Endothelial cell of umbilical vein (primary cell): ENCODE measurements around the gene CRYL1. TPM values are rescaled to one million over a fixed set of nuclear protein-coding genes. Genes with fewer than 3 reads are reported as not detected.

Experiments
- BruUV-seq: library from RNA; stranded (reverse); fragments of 400-500 nt; replicated peaks from 2 replicates; lab custom pipeline; 2021; lab: Mats Ljungman, UMichigan
- CTCF ChIA-PET: fragments of 300-600, 350-600 bp; sonication (Branson Sonifier 250); formaldehyde crosslinking; loops from one replicate; lab custom pipeline; 2021; ENCODE audit warnings: antibody characterized with exemption, inconsistent platforms; lab: Charles Lee
- POLR2A ChIA-PET: fragments of 300-600, 350-600 bp; sonication (Branson Sonifier 250); formaldehyde crosslinking; loops from one replicate; lab custom pipeline; 2021; ENCODE audit warnings: antibody characterized with exemption, inconsistent platforms; lab: Charles Lee
- DNase-seq: peaks from one replicate; pipeline ENCODE4 v3.0.0-alpha.2; 2011; ENCODE audit warnings: low read depth, low spot score
- FAIRE-seq: peaks from 2 replicates; lab custom pipeline; 2011; peaks lifted over from hg19 to GRCh38; lab: Jason Lieb, UNC
- H2AFZ ChIP-seq: 2 replicates; pipeline ENCODE4 v1.6.0; 2012; ENCODE audit warnings: low read depth, low read length, control low read depth, inconsistent platforms
- H3K27ac ChIP-seq: 2 replicates; pipeline ENCODE4 v1.5.1; 2011; ENCODE audit warnings: low read depth, mild to moderate bottlenecking, control low read depth, low read length, moderate library complexity; ENCODE audit not compliant: insufficient read depth
- H3K27me3 ChIP-seq, 2 experiments: 2 replicates each; pipeline versions ENCODE4 v1.6.0 to v1.6.1; 2011; ENCODE audit warnings: low read length in 2 of 2, mixed read lengths in 1 of 2; ENCODE audit not compliant: control insufficient read depth in 2 of 2, insufficient read depth in 2 of 2
- H3K36me3 ChIP-seq, 2 experiments: 2 replicates in 1 of 2; 3 replicates in 1 of 2; pipeline ENCODE4 v1.5.1; 2011; ENCODE audit warnings: low read length in 2 of 2, mild to moderate bottlenecking in 1 of 2, moderate library complexity in 1 of 2; ENCODE audit not compliant: control insufficient read depth in 2 of 2, insufficient read depth in 2 of 2; ENCODE audit errors: extremely low read depth in 1 of 2
- H3K4me1 ChIP-seq: 3 replicates; pipeline ENCODE4 v1.5.1; 2011; ENCODE audit warnings: mild to moderate bottlenecking, low read length; ENCODE audit not compliant: control insufficient read depth, insufficient read depth; ENCODE audit errors: extremely low read depth
- H3K4me2 ChIP-seq: 2 replicates; pipeline ENCODE4 v1.6.1; 2011; ENCODE audit warnings: low read length, control low read depth, mixed read lengths; ENCODE audit not compliant: insufficient read depth
- H3K4me3 ChIP-seq, 3 experiments: fragments of 200-600 bp in 1 of 3; sonication (generic), shearing (Covaris generic) in 1 of 3; replicated peaks in 1 of 3; 2 replicates each; pipeline ENCODE4 v1.5.1; 2011 to 2016; ENCODE audit warnings: control low read depth in 3 of 3, low read length in 3 of 3, mild to moderate bottlenecking in 2 of 3, inconsistent platforms in 1 of 3, low read depth in 1 of 3, moderate library complexity in 1 of 3; ENCODE audit not compliant: insufficient read depth in 1 of 3
- H3K79me2 ChIP-seq: 2 replicates; pipeline ENCODE4 v1.6.0; 2012; ENCODE audit warnings: low read length, inconsistent platforms; ENCODE audit not compliant: control insufficient read depth, insufficient read depth
- H3K9ac ChIP-seq: replicated peaks from 2 replicates; pipeline ENCODE3; 2011; ENCODE audit warnings: low read length, control low read depth; ENCODE audit not compliant: insufficient read depth; ENCODE audit errors: extremely low read depth
- H3K9me1 ChIP-seq: replicated peaks from 3 replicates; pipeline ENCODE4 v1.6.0; 2011; ENCODE audit warnings: mild to moderate bottlenecking, low read length; ENCODE audit not compliant: control insufficient read depth, insufficient read depth; ENCODE audit errors: extremely low read depth
- H3K9me3 ChIP-seq: replicated peaks from 2 replicates; pipeline ENCODE4 v1.5.1; 2012; ENCODE audit warnings: low read length, inconsistent platforms; ENCODE audit not compliant: control insufficient read depth, insufficient read depth
- H4K20me1 ChIP-seq: replicated peaks from 2 replicates; pipeline ENCODE3; 2011; ENCODE audit warnings: mild to moderate bottlenecking, low read length; ENCODE audit not compliant: control insufficient read depth, insufficient read depth; ENCODE audit errors: extremely low read depth
- CTCF ChIP-seq, 2 donors: IDR thresholded peaks; 1 replicate in 1 of 2; 2 replicates in 1 of 2; pipeline ENCODE4 v1.5.1; 2011; ENCODE audit warnings: low read length in 2 of 2, mild to moderate bottlenecking in 2 of 2, moderate library complexity in 2 of 2, control low read depth in 1 of 2, inconsistent platforms in 1 of 2, low read depth in 1 of 2; ENCODE audit not compliant: insufficient read depth in 1 of 2; ENCODE audit errors: extremely low read depth in 1 of 2
- EZH2 ChIP-seq: IDR thresholded peaks from 2 replicates; pipeline ENCODE4 v1.6.1; 2012; ENCODE audit warnings: borderline replicate concordance, low read depth, mild to moderate bottlenecking, moderate library complexity, low read length, inconsistent platforms; ENCODE audit not compliant: severe bottlenecking
- FOS ChIP-seq: IDR thresholded peaks from 2 replicates; pipeline ENCODE4 v1.6.1; 2011; ENCODE audit warnings: mild to moderate bottlenecking, low read length, moderate library complexity, borderline replicate concordance; ENCODE audit not compliant: insufficient read depth
- JUN ChIP-seq: IDR thresholded peaks from 2 replicates; pipeline ENCODE4 v1.6.1; 2011; ENCODE audit warnings: borderline replicate concordance, low read depth; ENCODE audit not compliant: insufficient read length, insufficient read depth
- MYC ChIP-seq: IDR thresholded peaks from one replicate; pipeline ENCODE4 v1.6.1; 2011; ENCODE audit warnings: mild to moderate bottlenecking, low read depth, low read length
- POLR2A ChIP-seq: IDR thresholded peaks from 2 replicates; pipeline ENCODE4 v1.6.1; 2012; ENCODE audit warnings: low read depth, mild to moderate bottlenecking, control low read depth, low read length
- POLR2AphosphoS5 ChIP-seq: IDR thresholded peaks from 2 replicates; pipeline ENCODE4 v1.6.1; 2012; ENCODE audit warnings: low read depth, mild to moderate bottlenecking, control low read depth, low read length, moderate library complexity; ENCODE audit not compliant: insufficient read depth
- dilution Hi-C: fragments of 300-500 bp; cut with MboI; formaldehyde crosslinking; loops from one replicate; pipeline ENCODE4 v1.15.0; 2019; ENCODE audit warnings: low sequenced_read_pairs; ENCODE audit not compliant: extremely low pct_ligation_motif_present
- intact Hi-C: fragments of 100-400 bp; cut with micrococcal nuclease; formaldehyde crosslinking; loops from one replicate; pipeline ENCODE4 v1.10.0; 2022
- polyA plus RNA-seq, 4 experiments: library from polyadenylated mRNA; depleted of rRNA in 3 of 4; stranded (reverse) in 3 of 4; unstranded in 1 of 4; fragments of >200 nt; gene quantifications; 2 replicates each; pipeline versions ENCODE4 v1.2.1 to v1.2.3, GENCODE V29; 2011 to 2012; ENCODE audit warnings: missing spikeins in 1 of 4
- total RNA-seq: library from RNA; stranded (reverse); gene quantifications from 2 replicates; pipeline ENCODE4 v1.2.3, GENCODE V29; 2021
- TF ChIP-seq, protein P1 (sequence below): IDR thresholded peaks from 2 replicates; pipeline ENCODE4 v1.6.1; 2011; ENCODE audit not compliant: insufficient read depth, insufficient read length

The CRYL1 gene
- total and polyA plus RNA-seq, 2 donors (not counting 3 experiments of a cell fraction or from before 2014, with no cell fraction given), result 13.9 to 39.0 TPM

- Histone ChIP-seq H3K27ac (no peak overlapping the region), H2AFZ (no peak overlapping the region), H3K4me3 (no peak overlapping the region), H3K79me2 (no peaks in the 10 kb centered on the region), H3K9me1 (no peaks in the 10 kb centered on the region), H3K9me3 (no peaks in the 10 kb centered on the region), H4K20me1 (no peaks in the 10 kb centered on the region), H3K36me3 (no peaks in the 10 kb centered on the region), H3K27me3 (no peaks in the 10 kb centered on the region), H3K9ac (no peak overlapping the region), H3K4me1 (no peaks in the 10 kb centered on the region), H3K4me2 (no peak overlapping the region)
- intact Hi-C loops, result no loop called here
- DNase-seq (no peak), FAIRE-seq (no peak)
- dilution Hi-C loops, result no loop called here
- ChIA-PET POLR2A (no interaction called here), CTCF (no interaction called here)
- BruUV-seq, result no TSS peak
- TF ChIP-seq POLR2AphosphoS5 (no peak), JUN (no peak), POLR2A (no peak), FOS (no peak), MYC (no peak)
- TF ChIP-seq, protein P1, sequence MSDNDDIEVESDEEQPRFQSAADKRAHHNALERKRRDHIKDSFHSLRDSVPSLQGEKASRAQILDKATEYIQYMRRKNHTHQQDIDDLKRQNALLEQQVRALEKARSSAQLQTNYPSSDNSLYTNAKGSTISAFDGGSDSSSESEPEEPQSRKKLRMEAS, result no peak
Observed at GRCh38 chr13:20472531-20472930, 53.1 kb downstream of the CRYL1 start.

DNA sequence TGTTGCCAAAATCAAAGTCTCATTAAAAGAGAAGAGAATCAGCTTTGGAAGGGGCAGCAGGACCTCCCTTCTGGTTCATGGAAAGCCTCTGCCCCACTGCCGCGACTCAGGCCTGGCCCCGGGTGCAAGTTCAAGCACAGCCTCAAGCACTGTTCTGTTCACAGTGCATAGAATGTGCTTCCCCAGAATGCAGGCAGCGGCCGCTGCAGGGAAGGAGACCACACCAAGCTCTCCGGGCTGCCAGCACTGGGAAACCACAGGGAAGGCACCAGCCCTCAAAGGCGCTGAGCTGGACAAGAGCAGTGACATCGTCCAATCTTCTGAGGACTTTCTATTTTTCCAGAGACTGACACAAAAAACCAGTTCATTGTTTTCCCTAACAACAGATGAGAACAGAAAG, 55.5 kb downstream of the CRYL1 start:
- Histone ChIP-seq H3K4me3 (no peak overlapping the region), H2AFZ (no peak overlapping the region), H3K36me3 (no peaks in the 10 kb centered on the region), H3K27me3 (no peaks in the 10 kb centered on the region), H3K4me1 (no peaks in the 10 kb centered on the region), H4K20me1 (no peaks in the 10 kb centered on the region), H3K79me2 (no peaks in the 10 kb centered on the region), H3K4me2 (no peak overlapping the region), H3K27ac (no peak overlapping the region), H3K9me3 (no peaks in the 10 kb centered on the region), H3K9me1 (no peaks in the 10 kb centered on the region), H3K9ac (no peak overlapping the region)
- BruUV-seq, result no TSS peak
- DNase-seq (no peak), FAIRE-seq (no peak)
- ChIA-PET CTCF (interaction anchor here (0.8 kb wide), 1 partner anchor 429 kb away, joined by 4 read pairs; no protein-coding TSS in a partner anchor), POLR2A (no interaction called here)
- TF ChIP-seq CTCF (IDR thresholded peaks at IDR 0.05; ENCODE audit: extremely low read depth in 1 of 2, insufficient read depth in 1 of 2, low read depth in 1 of 2, low read length in 2 of 2), result no peak
- TF ChIP-seq MYC, result no peak
- TF ChIP-seq EZH2, result no peak
- dilution Hi-C loops (no loop called here), intact Hi-C loops (no loop called here)
